Ishikawa (cell line): ENCODE measurements around the gene DCP1B.

Experiments
- CEBPB ChIP-seq: IDR thresholded peaks from 2 replicates; pipeline ENCODE4 v1.6.1; 2012
- CREB1 ChIP-seq: IDR thresholded peaks from 2 replicates; pipeline ENCODE4 v1.6.1; 2012; ENCODE audit warnings: low read depth
- EGR1 ChIP-seq: IDR thresholded peaks from 2 replicates; pipeline ENCODE4 v1.6.1; 2012
- EP300 ChIP-seq: IDR thresholded peaks from 2 replicates; pipeline ENCODE4 v1.6.1; 2012; ENCODE audit warnings: borderline replicate concordance
- FOXM1 ChIP-seq: IDR thresholded peaks from 2 replicates; pipeline ENCODE4 v1.6.1; 2012; ENCODE audit warnings: low read depth, borderline replicate concordance
- MAX ChIP-seq: IDR thresholded peaks from 2 replicates; pipeline ENCODE4 v1.6.1; 2012
- RAD21 ChIP-seq: IDR thresholded peaks from 2 replicates; pipeline ENCODE4 v1.6.1; 2012; ENCODE audit warnings: low read depth
- REST ChIP-seq: IDR thresholded peaks from 2 replicates; pipeline ENCODE4 v1.6.1; 2012; ENCODE audit warnings: low read depth, mild to moderate bottlenecking
- TAF1 ChIP-seq: IDR thresholded peaks from 2 replicates; pipeline ENCODE4 v1.6.1; 2012; ENCODE audit warnings: low read depth, mild to moderate bottlenecking
- TCF12 ChIP-seq: IDR thresholded peaks from 2 replicates; pipeline ENCODE4 v1.6.1; 2012; ENCODE audit warnings: low read depth
- TEAD4 ChIP-seq: IDR thresholded peaks from 2 replicates; pipeline ENCODE4 v1.6.1; 2012
- USF1 ChIP-seq: IDR thresholded peaks from 2 replicates; pipeline ENCODE4 v1.6.1; 2012
- YY1 ChIP-seq: IDR thresholded peaks from 2 replicates; pipeline ENCODE4 v1.6.1; 2012; ENCODE audit warnings: low read depth

- TF ChIP-seq RAD21 (no peak), EP300 (no peak), USF1 (no peak), TEAD4 (no peak), MAX (no peak), TAF1 (no peak), CEBPB (no peak), EGR1 (no peak), REST (no peak), TCF12 (no peak), YY1 (no peak), FOXM1 (no peak), CREB1 (no peak)
Observed at GRCh38 chr12:1916371-1917171, 87.7 kb downstream of the DCP1B start.
